SU-DHL-6 (cell line): ENCODE measurements around the gene GCFC2.

ENCODE experiments used
- H2AFZ ChIP-seq: fragments of 200-600 bp; sonication (generic); 2 replicates; pipeline ENCODE4 v1.6.1; 2014; ENCODE audit warnings: low read depth, mild to moderate bottlenecking, moderate library complexity, mixed read lengths, antibody characterized with exemption, low read length; ENCODE audit not compliant: severe bottlenecking
- H3F3A ChIP-seq: fragments of 200-600 bp; shearing (Covaris generic); 2 replicates; pipeline ENCODE4 v1.6.0; 2016; ENCODE audit warnings: antibody characterized with exemption, mild to moderate bottlenecking; ENCODE audit not compliant: insufficient read depth
- H3K27ac ChIP-seq: fragments of 200-600 bp; sonication (generic); 2 replicates; pipeline ENCODE4 v1.5.1; 2016; ENCODE audit warnings: low read depth, mild to moderate bottlenecking, low read length, moderate library complexity, mixed read lengths
- H3K27me3 ChIP-seq: fragments of 200-600 bp; sonication (generic), shearing (Covaris generic); 2 replicates; pipeline ENCODE4 v1.6.0; 2014; ENCODE audit warnings: mild to moderate bottlenecking, low read length
- H3K36me3 ChIP-seq: fragments of 200-600 bp; sonication (generic); 2 replicates; pipeline ENCODE4 v1.6.1; 2014; ENCODE audit warnings: mild to moderate bottlenecking, low read length, mixed read lengths
- H3K4me2 ChIP-seq: fragments of 300-600, 200-600 bp; shearing (Covaris generic), sonication (generic); 2 replicates; pipeline ENCODE4 v1.6.0; 2014; ENCODE audit warnings: low read length, low read depth, mild to moderate bottlenecking; ENCODE audit not compliant: poor library complexity, severe bottlenecking
- H3K4me3 ChIP-seq: fragments of 200-600 bp; sonication (generic); 2 replicates; pipeline ENCODE4 v1.5.1; 2014; ENCODE audit warnings: antibody characterized with exemption, low read length, mild to moderate bottlenecking, mixed read lengths; ENCODE audit not compliant: insufficient read depth, poor library complexity, severe bottlenecking
- H3K79me2 ChIP-seq: fragments of 200-600 bp; sonication (generic); 2 replicates; pipeline ENCODE4 v1.6.1; 2014; ENCODE audit warnings: mild to moderate bottlenecking, low read length, moderate library complexity; ENCODE audit not compliant: insufficient read depth
- H3K9ac ChIP-seq: fragments of 200-600 bp; sonication (generic); 2 replicates; pipeline ENCODE4 v1.7.0; 2014; ENCODE audit warnings: mild to moderate bottlenecking, low read length
- H3K9me2 ChIP-seq: fragments of 200-600 bp; sonication (generic); replicated peaks from 2 replicates; pipeline ENCODE4 v1.6.1; 2014; ENCODE audit warnings: low read length; ENCODE audit not compliant: insufficient read depth
- H3K9me3 ChIP-seq: fragments of 200-600 bp; sonication (generic); 2 replicates; pipeline ENCODE4 v1.6.1; 2014; ENCODE audit warnings: low read length, mixed read lengths; ENCODE audit not compliant: insufficient read depth
- H4K20me1 ChIP-seq: fragments of 200-600 bp; sonication (generic); 2 replicates; pipeline ENCODE4 v1.6.1; 2014; ENCODE audit warnings: low read depth, mild to moderate bottlenecking, antibody characterized with exemption, low read length, moderate library complexity, mixed read lengths
- EZH2phosphoT487 ChIP-seq: fragments of 200-600 bp; sonication (generic), shearing (Covaris generic); conservative IDR thresholded peaks from 2 replicates; pipeline ENCODE4 v1.6.1; 2018; ENCODE audit warnings: mild to moderate bottlenecking, antibody characterized with exemption, low read length, moderate library complexity, mixed read lengths
- TF ChIP-seq, protein P1 (sequence below): fragments of 200-600 bp; sonication (generic); IDR thresholded peaks from one replicate; pipeline ENCODE4 v1.5.1; 2017; ENCODE audit warnings: antibody characterized with exemption, mild to moderate bottlenecking, low read length, moderate library complexity; ENCODE audit not compliant: insufficient read depth, poor library complexity, severe bottlenecking

GCFC2 gene

DNA sequence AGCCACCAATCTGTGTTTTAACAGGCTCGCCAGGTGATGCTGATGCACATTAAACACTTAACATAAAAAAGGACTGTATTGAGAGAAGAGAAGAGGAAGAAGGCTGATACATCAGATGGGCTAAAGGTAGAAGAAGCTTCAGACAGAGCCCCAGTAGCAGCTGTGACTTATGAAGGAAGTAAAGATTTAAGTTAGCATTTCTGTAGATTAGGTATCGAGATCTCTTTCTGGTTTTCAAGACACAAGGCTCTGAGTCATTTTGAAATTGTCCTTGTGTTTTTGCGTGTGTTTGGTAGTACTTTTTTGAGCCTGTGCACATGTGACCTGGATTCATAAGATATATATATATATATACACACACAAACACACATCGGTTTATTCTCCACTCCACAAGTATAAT lies 40.6 kb upstream of the GCFC2 start:
- Histone ChIP-seq H3K9ac (no peak overlapping the region), H2AFZ (no peak overlapping the region), H3K36me3 (no peaks in the 10 kb centered on the region), H3F3A (no peaks in the 10 kb centered on the region), H3K9me3 (no peaks in the 10 kb centered on the region), H3K4me3 (no peak overlapping the region), H3K27ac (no peak overlapping the region), H3K4me2 (no peak overlapping the region), H4K20me1 (no peaks in the 10 kb centered on the region), H3K79me2 (no peaks in the 10 kb centered on the region), H3K27me3 (no peaks in the 10 kb centered on the region), H3K9me2 (no peaks in the 10 kb centered on the region)
- no peak for TF ChIP-seq EZH2phosphoT487
- TF ChIP-seq, protein P1, sequence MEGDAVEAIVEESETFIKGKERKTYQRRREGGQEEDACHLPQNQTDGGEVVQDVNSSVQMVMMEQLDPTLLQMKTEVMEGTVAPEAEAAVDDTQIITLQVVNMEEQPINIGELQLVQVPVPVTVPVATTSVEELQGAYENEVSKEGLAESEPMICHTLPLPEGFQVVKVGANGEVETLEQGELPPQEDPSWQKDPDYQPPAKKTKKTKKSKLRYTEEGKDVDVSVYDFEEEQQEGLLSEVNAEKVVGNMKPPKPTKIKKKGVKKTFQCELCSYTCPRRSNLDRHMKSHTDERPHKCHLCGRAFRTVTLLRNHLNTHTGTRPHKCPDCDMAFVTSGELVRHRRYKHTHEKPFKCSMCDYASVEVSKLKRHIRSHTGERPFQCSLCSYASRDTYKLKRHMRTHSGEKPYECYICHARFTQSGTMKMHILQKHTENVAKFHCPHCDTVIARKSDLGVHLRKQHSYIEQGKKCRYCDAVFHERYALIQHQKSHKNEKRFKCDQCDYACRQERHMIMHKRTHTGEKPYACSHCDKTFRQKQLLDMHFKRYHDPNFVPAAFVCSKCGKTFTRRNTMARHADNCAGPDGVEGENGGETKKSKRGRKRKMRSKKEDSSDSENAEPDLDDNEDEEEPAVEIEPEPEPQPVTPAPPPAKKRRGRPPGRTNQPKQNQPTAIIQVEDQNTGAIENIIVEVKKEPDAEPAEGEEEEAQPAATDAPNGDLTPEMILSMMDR = no peak

- Histone ChIP-seq H3K4me3 (no peak overlapping the region), H2AFZ (no peak overlapping the region), H3K9me2 (no peaks in the 10 kb centered on the region), H4K20me1 (no peaks in the 10 kb centered on the region), H3K9me3 (no peaks in the 10 kb centered on the region), H3K9ac (no peak overlapping the region), H3K27ac (no peak overlapping the region), H3F3A (no peaks in the 10 kb centered on the region), H3K27me3 (no peaks in the 10 kb centered on the region), H3K79me2 (no peaks in the 10 kb centered on the region), H3K4me2 (no peak overlapping the region), H3K36me3 (no peaks in the 10 kb centered on the region)
- TF ChIP-seq, protein P1 = no peak
- TF ChIP-seq EZH2phosphoT487 = no peak
Observed at GRCh38 chr2:75737961-75738360, 27.2 kb upstream of the GCFC2 start.

- H3K79me2 ChIP-seq = no peaks in the 10 kb centered on the region
- H3K36me3 ChIP-seq = no peaks in the 10 kb centered on the region
- H3F3A ChIP-seq = no peaks in the 10 kb centered on the region
- H3K27me3 ChIP-seq = no peaks in the 10 kb centered on the region
- H3K4me3 ChIP-seq = no peak overlapping the region
- H2AFZ ChIP-seq = no peak overlapping the region
- H3K9ac ChIP-seq = no peak overlapping the region
- H3K4me2 ChIP-seq = no peak overlapping the region
- H4K20me1 ChIP-seq = no peaks in the 10 kb centered on the region
- no peak for TF ChIP-seq EZH2phosphoT487
- TF ChIP-seq, protein P1 = no peak
- no peaks in the 10 kb centered on the region for H3K9me3 ChIP-seq
- H3K9me2 ChIP-seq = no peaks in the 10 kb centered on the region
- H3K27ac ChIP-seq = no peak overlapping the region
Observed at GRCh38 chr2:75736276-75736675, 25.6 kb upstream of the GCFC2 start.

DNA sequence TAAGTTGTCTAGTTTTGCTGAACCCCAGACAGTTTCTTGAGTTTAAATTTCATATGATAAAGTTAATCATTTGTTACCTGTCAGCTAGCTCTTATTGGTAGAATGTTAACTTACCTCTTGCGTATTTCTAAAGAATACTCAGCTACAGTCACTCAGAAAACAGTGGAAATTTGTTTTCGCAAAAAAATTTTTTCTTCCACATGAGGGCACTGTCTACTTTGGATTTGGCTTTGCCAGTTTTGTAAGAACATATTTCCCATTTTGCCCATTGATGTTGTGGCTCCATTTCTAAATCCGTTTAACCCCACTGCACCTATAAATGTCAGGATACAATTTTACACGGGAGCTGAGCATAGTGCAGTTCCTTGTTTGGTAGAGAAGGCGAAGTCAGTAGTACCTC lies 19.1 kb upstream of the GCFC2 start:
- no peaks in the 10 kb centered on the region for H3K9me2 ChIP-seq
- no peak overlapping the region for H2AFZ ChIP-seq
- no peaks in the 10 kb centered on the region for H3F3A ChIP-seq
- TF ChIP-seq, protein P1 = no peak
- no peak for TF ChIP-seq EZH2phosphoT487
- H3K4me3 ChIP-seq = no peak overlapping the region
- no peak overlapping the region for H3K27ac ChIP-seq
- H3K9ac ChIP-seq = no peak overlapping the region
- H4K20me1 ChIP-seq = no peaks in the 10 kb centered on the region
- H3K4me2 ChIP-seq = no peak overlapping the region
- no peaks in the 10 kb centered on the region for H3K79me2 ChIP-seq
- no peaks in the 10 kb centered on the region for H3K36me3 ChIP-seq
- H3K9me3 ChIP-seq = no peaks in the 10 kb centered on the region
- H3K27me3 ChIP-seq = no peaks in the 10 kb centered on the region
